ENCODE results near the gene UAP1.

UAP1 gene

GRCh38 chr1:162633081-162633762 lies 71.7 kb downstream of the UAP1 start:
- Histone ChIP-seq H3K9me3 (ENCODE audit: control insufficient read depth in 1 of 2, low read length in 2 of 2) (no peaks in the 10 kb centered on the region), H3K4me1 (ENCODE audit: control insufficient read depth in 1 of 2, insufficient read depth in 2 of 2, low read length in 2 of 2) (peaks cover 0 to 4% of the 10 kb centered on the region in 2 donors), H3K4me3 (ENCODE audit: low read depth in 1 of 2, low read length in 2 of 2) (peak overlapping the region; percentile 71 to 77), H3K27me3 (ENCODE audit: low read depth, low read length) (no peaks in the 10 kb centered on the region), H3K36me3 (ENCODE audit: control insufficient read depth in 1 of 2, insufficient read depth in 2 of 2, low read length in 2 of 2) (peaks cover 0 to 14% of the 10 kb centered on the region in 2 donors), H3K27ac (ENCODE audit: low read length) (peak overlapping the region; percentile 94)

DNA sequence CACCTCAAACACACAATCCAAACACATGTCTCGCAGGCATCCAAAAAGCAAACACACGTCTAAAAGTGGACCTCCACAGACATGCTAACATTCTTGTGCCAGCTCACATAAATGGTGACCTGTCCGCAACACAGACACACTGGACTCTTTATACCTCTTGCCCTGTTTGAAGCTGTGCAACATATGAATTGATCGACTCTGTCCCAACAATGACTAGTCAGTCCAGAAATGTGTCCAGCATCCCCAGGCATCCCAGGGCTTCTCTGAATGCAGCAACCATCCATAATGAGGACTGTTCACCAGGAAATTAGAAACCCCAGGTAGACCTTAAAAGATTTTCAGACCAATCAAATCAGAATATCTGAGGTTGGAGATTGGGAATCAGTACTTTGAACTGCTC lies 73.9 kb downstream of the UAP1 start:
- H3K4me3 ChIP-seq (ENCODE audit: low read depth in 1 of 2, low read length in 2 of 2), result peak overlapping the region; percentile 71 to 77
- H3K27ac ChIP-seq (ENCODE audit: low read length), result peak overlapping the region; percentile 94
- H3K27me3 ChIP-seq (ENCODE audit: low read depth, low read length), result no peaks in the 10 kb centered on the region
- peaks cover 0 to 4% of the 10 kb centered on the region in 2 donors for H3K4me1 ChIP-seq (ENCODE audit: control insufficient read depth in 1 of 2, insufficient read depth in 2 of 2, low read length in 2 of 2)
- H3K9me3 ChIP-seq (ENCODE audit: control insufficient read depth in 1 of 2, low read length in 2 of 2), result no peaks in the 10 kb centered on the region
- peaks cover 0 to 14% of the 10 kb centered on the region in 2 donors for H3K36me3 ChIP-seq (ENCODE audit: control insufficient read depth in 1 of 2, insufficient read depth in 2 of 2, low read length in 2 of 2)

DNA sequence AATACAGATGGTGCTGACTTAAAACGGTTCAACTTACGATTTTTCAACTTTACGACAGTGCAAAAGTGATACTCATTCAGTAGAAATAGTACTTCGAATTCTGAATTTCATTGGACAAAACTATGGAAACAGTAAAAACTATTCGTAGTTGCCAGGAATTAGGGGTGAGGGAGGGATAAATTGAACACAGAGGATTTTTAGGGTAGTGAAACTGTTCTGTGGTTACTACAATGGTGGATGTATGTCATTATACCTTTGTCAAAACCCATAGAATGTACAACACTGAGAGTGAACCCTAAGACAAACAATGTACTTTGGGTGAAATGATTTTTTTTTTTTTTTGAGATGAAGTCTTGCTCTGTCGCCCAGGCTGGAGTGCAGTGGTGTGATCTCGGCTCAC lies 78.2 kb downstream of the UAP1 start:
- no peaks in the 10 kb centered on the region for H3K9me3 ChIP-seq (ENCODE audit: control insufficient read depth in 1 of 2, low read length in 2 of 2)
- H3K27me3 ChIP-seq (ENCODE audit: low read depth, low read length), result no peaks in the 10 kb centered on the region
- H3K36me3 ChIP-seq (ENCODE audit: control insufficient read depth in 1 of 2, insufficient read depth in 2 of 2, low read length in 2 of 2), result no peaks in the 10 kb centered on the region
- no peak overlapping the region for H3K4me3 ChIP-seq (ENCODE audit: low read depth in 1 of 2, low read length in 2 of 2)
- H3K4me1 ChIP-seq (ENCODE audit: control insufficient read depth in 1 of 2, insufficient read depth in 2 of 2, low read length in 2 of 2), result peaks cover 0 to 5% of the 10 kb centered on the region in 2 donors
- no peak overlapping the region for H3K27ac ChIP-seq (ENCODE audit: low read length)

DNA sequence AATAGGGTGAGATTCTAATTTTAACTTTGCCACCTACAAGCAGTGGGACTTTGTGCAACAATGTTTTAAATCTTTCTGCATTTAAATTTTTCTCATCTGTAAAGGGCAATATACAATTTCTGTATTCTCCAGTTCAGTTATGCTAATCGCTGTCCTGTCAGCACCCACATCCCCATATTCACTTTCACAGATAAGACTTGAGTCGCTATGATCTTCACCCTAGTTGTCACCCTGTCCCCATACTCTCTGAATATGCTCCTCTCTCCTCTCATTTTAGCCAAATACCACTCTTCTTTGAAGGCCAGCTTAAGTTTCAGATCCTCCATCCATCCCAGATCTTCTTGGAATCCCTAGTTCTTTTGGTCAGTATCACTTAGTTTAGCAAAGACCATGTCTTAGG lies 79.6 kb downstream of the UAP1 start:
- H3K9me3 ChIP-seq (ENCODE audit: control insufficient read depth in 1 of 2, low read length in 2 of 2), result no peaks in the 10 kb centered on the region
- no peaks in the 10 kb centered on the region for H3K36me3 ChIP-seq (ENCODE audit: control insufficient read depth in 1 of 2, insufficient read depth in 2 of 2, low read length in 2 of 2)
- H3K27me3 ChIP-seq (ENCODE audit: low read depth, low read length), result no peaks in the 10 kb centered on the region
- no peak overlapping the region for H3K4me3 ChIP-seq (ENCODE audit: low read depth in 1 of 2, low read length in 2 of 2)
- H3K4me1 ChIP-seq (ENCODE audit: control insufficient read depth in 1 of 2, insufficient read depth in 2 of 2, low read length in 2 of 2), result peaks cover 0 to 5% of the 10 kb centered on the region in 2 donors
- H3K27ac ChIP-seq (ENCODE audit: low read length), result no peak overlapping the region

DNA sequence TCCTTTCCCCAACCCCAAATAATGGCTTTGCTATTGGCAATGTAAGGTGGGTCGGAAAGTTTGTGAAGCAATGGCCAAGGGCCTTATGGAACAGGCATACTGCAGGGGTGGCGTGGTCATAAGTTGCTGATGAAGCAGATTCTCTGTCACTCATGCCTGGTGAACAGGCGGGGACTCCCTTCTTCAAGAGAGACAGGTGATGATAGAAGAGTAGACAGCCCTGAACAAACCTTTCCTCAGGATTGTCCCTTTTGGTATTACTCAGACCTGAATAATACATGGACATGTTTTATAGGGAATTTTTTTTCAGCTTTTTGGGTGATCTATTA lies 83.4 kb downstream of the UAP1 start:
- no peaks in the 10 kb centered on the region for H3K9me3 ChIP-seq (ENCODE audit: control insufficient read depth in 1 of 2, low read length in 2 of 2)
- no peaks in the 10 kb centered on the region for H3K36me3 ChIP-seq (ENCODE audit: control insufficient read depth in 1 of 2, insufficient read depth in 2 of 2, low read length in 2 of 2)
- H3K27ac ChIP-seq (ENCODE audit: low read length), result no peak overlapping the region
- H3K4me1 ChIP-seq (ENCODE audit: control insufficient read depth in 1 of 2, insufficient read depth in 2 of 2, low read length in 2 of 2), result peaks cover 0 to 26% of the 10 kb centered on the region in 2 donors
- no peak overlapping the region for H3K4me3 ChIP-seq (ENCODE audit: low read depth in 1 of 2, low read length in 2 of 2)
- no peaks in the 10 kb centered on the region for H3K27me3 ChIP-seq (ENCODE audit: low read depth, low read length)

DNA sequence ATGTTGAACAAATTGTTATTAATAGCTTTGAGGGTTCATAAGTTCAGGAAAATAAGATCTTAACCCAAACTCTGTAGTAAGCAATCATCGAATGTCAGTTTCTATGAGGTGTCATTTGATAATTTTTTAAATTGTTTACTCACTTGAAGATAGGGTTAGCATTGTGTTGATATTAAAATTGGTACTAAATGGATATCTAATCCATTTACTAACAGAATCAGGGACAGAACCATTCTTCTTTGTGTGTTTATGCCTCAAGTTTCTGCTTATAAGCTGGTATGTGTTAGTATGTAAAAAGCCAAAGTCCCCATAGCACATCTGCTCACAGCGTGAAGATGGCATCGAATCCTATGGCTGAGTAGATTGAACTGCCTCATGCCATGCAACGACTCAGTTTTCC lies 84.1 kb downstream of the UAP1 start:
- Histone ChIP-seq H3K27ac (ENCODE audit: low read length) (no peak overlapping the region), H3K27me3 (ENCODE audit: low read depth, low read length) (no peaks in the 10 kb centered on the region), H3K4me3 (ENCODE audit: low read depth in 1 of 2, low read length in 2 of 2) (no peak overlapping the region), H3K9me3 (ENCODE audit: control insufficient read depth in 1 of 2, low read length in 2 of 2) (no peaks in the 10 kb centered on the region), H3K4me1 (ENCODE audit: control insufficient read depth in 1 of 2, insufficient read depth in 2 of 2, low read length in 2 of 2) (peaks cover 0 to 26% of the 10 kb centered on the region in 2 donors), H3K36me3 (ENCODE audit: control insufficient read depth in 1 of 2, insufficient read depth in 2 of 2, low read length in 2 of 2) (no peaks in the 10 kb centered on the region)

- Histone ChIP-seq H3K27me3 (ENCODE audit: low read depth, low read length) (no peaks in the 10 kb centered on the region), H3K27ac (ENCODE audit: low read length) (no peak overlapping the region), H3K4me1 (ENCODE audit: control insufficient read depth in 1 of 2, insufficient read depth in 2 of 2, low read length in 2 of 2) (peaks cover 0 to 26% of the 10 kb centered on the region in 2 donors), H3K9me3 (ENCODE audit: control insufficient read depth in 1 of 2, low read length in 2 of 2) (no peaks in the 10 kb centered on the region), H3K36me3 (ENCODE audit: control insufficient read depth in 1 of 2, insufficient read depth in 2 of 2, low read length in 2 of 2) (no peaks in the 10 kb centered on the region), H3K4me3 (ENCODE audit: low read depth in 1 of 2, low read length in 2 of 2) (no peak overlapping the region)
Observed at GRCh38 chr1:162649583-162649982, 88.1 kb downstream of the UAP1 start.
